C4-2B (cell line): Measurements from ENCODE around the gene CTTNBP2.

ENCODE experiments used
- CTCF ChIP-seq: fragments of 450-650 bp; conservative IDR thresholded peaks from 2 replicates; pipeline ENCODE4 v1.5.1; 2017; ENCODE audit warnings: mild to moderate bottlenecking
- ZFX ChIP-seq: fragments of 450-650 bp; IDR thresholded peaks from 2 replicates; pipeline ENCODE4 v1.6.1; 2017

- TF ChIP-seq CTCF, result no peak
- TF ChIP-seq ZFX, result no peak
These were observed 142.9 kb downstream of the CTTNBP2 start for GRCh38 chr7:117730390-117730789.
